OCI-LY3 (cell line): ENCODE measurements around the gene SNED1.

ENCODE experiments used
- H2AFZ ChIP-seq: fragments of 200-600, 300-600 bp; shearing (Covaris generic); 2 replicates; pipeline ENCODE4 v1.6.0; 2014; ENCODE audit warnings: antibody characterized with exemption, low read depth, low read length
- H3K27ac ChIP-seq: fragments of 200-600, 300-600 bp; sonication (generic); 2 replicates; pipeline ENCODE4 v1.5.1; 2014; ENCODE audit warnings: mild to moderate bottlenecking, low read length, moderate library complexity, mixed read lengths
- H3K27me3 ChIP-seq: fragments of 200-600, 300-600 bp; sonication (generic); 2 replicates; pipeline ENCODE4 v1.6.1; 2014; ENCODE audit warnings: low read depth, low read length, mixed read lengths
- H3K36me3 ChIP-seq: fragments of 200-600, 300-600 bp; sonication (generic); replicated peaks from 2 replicates; pipeline ENCODE3; 2014; ENCODE audit warnings: low read depth, low read length, mixed read lengths
- H3K4me1 ChIP-seq: fragments of 300-600, 200-600 bp; sonication (generic); 2 replicates; pipeline ENCODE4 v1.6.1; 2014; ENCODE audit warnings: low read length, mixed read lengths
- H3K4me2 ChIP-seq: fragments of 200-600, 300-600 bp; sonication (generic); 2 replicates; pipeline ENCODE4 v1.6.1; 2014; ENCODE audit warnings: low read length, mixed read lengths
- H3K4me3 ChIP-seq: fragments of 300-600, 200-600 bp; sonication (generic); 2 replicates; pipeline ENCODE4 v1.5.1; 2014; ENCODE audit warnings: antibody characterized with exemption, mild to moderate bottlenecking, low read length, moderate library complexity
- H3K79me2 ChIP-seq: fragments of 300-600, 200-600 bp; shearing (Covaris generic); 2 replicates; pipeline ENCODE4 v1.6.1; 2014; ENCODE audit warnings: mild to moderate bottlenecking, low read length, mixed read lengths
- H3K9ac ChIP-seq: fragments of 300-600, 200-600 bp; shearing (Covaris generic); 2 replicates; pipeline ENCODE4 v1.6.0; 2014; ENCODE audit warnings: mild to moderate bottlenecking, low read length, moderate library complexity
- H3K9me3 ChIP-seq: fragments of 200-600, 300-600 bp; shearing (Covaris generic); 2 replicates; pipeline ENCODE4 v1.6.1; 2014; ENCODE audit warnings: low read length, mixed read lengths; ENCODE audit not compliant: insufficient read depth
- H4K20me1 ChIP-seq: fragments of 200-600, 300-600 bp; sonication (generic); 2 replicates; pipeline ENCODE4 v1.6.1; 2016; ENCODE audit warnings: low read length, mixed read lengths; ENCODE audit not compliant: insufficient read depth
- EZH2phosphoT487 ChIP-seq: fragments of 200-600 bp; shearing (Covaris generic); IDR thresholded peaks from 2 replicates; pipeline ENCODE4 v1.6.1; 2018; ENCODE audit warnings: antibody characterized with exemption, mixed run types, low read depth
- TF ChIP-seq, protein P1 (sequence below): fragments of 200-600, 300-600 bp; sonication (generic); IDR thresholded peaks from 2 replicates; pipeline ENCODE4 v1.5.1; 2014; ENCODE audit warnings: antibody characterized with exemption, low read length, low read depth

Gene SNED1

DNA sequence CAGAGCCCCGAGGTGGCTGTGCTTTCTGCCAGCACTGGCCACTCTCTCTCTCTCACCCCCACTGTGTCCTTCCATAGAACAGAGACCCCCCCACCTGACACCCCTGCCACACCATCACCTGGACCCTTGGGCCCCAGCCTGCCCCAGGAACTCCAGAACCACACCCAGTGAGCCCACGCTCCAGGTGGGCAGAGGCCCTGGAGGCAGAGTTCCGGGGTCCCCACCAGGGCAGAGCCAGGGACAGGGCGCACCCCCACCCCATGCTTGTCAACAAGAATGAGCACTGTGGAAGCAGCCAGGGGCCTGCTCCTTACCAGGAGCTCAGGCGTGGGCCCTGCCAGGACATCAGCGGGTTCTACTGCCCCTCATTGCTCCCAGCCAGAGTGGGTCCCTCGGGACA, 136.3 kb downstream of the SNED1 start:
- Histone ChIP-seq H2AFZ (no peak overlapping the region), H3K79me2 (peaks cover 28% of the 10 kb centered on the region), H3K4me3 (no peak overlapping the region), H3K9ac (no peak overlapping the region), H3K4me2 (no peak overlapping the region), H4K20me1 (no peaks in the 10 kb centered on the region), H3K4me1 (peaks cover 36% of the 10 kb centered on the region), H3K27me3 (no peaks in the 10 kb centered on the region), H3K36me3 (peaks cover 53% of the 10 kb centered on the region), H3K27ac (no peak overlapping the region), H3K9me3 (no peaks in the 10 kb centered on the region)
- TF ChIP-seq, protein P1, sequence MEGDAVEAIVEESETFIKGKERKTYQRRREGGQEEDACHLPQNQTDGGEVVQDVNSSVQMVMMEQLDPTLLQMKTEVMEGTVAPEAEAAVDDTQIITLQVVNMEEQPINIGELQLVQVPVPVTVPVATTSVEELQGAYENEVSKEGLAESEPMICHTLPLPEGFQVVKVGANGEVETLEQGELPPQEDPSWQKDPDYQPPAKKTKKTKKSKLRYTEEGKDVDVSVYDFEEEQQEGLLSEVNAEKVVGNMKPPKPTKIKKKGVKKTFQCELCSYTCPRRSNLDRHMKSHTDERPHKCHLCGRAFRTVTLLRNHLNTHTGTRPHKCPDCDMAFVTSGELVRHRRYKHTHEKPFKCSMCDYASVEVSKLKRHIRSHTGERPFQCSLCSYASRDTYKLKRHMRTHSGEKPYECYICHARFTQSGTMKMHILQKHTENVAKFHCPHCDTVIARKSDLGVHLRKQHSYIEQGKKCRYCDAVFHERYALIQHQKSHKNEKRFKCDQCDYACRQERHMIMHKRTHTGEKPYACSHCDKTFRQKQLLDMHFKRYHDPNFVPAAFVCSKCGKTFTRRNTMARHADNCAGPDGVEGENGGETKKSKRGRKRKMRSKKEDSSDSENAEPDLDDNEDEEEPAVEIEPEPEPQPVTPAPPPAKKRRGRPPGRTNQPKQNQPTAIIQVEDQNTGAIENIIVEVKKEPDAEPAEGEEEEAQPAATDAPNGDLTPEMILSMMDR: no peak
- TF ChIP-seq EZH2phosphoT487: no peak

DNA sequence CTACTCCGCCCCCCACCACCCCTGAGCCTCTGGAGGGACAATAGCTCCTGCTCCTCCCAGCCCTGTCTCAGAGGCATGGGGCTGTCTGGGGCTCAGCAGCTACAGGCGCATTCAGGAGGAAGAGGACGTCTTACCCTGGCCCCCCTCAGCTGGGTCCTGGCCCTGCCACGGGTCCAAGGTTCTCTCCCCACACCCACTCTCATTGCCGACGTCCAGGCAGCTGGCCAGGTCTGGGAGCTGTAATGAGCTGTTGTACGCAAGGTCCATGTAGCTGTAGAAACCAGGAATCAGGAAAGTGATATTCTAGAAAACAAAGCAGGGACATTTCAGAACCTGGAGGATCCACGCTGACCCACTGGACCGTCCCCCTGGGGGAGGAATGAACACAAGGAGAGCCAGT, 137.3 kb downstream of the SNED1 start:
- Histone ChIP-seq H3K4me3 (no peak overlapping the region), H3K36me3 (peaks cover 49% of the 10 kb centered on the region), H4K20me1 (no peaks in the 10 kb centered on the region), H3K9me3 (no peaks in the 10 kb centered on the region), H3K27ac (no peak overlapping the region), H3K9ac (no peak overlapping the region), H3K27me3 (no peaks in the 10 kb centered on the region), H2AFZ (no peak overlapping the region), H3K4me1 (peaks cover 29% of the 10 kb centered on the region), H3K4me2 (no peak overlapping the region), H3K79me2 (peaks cover 28% of the 10 kb centered on the region)
- TF ChIP-seq EZH2phosphoT487: no peak
- TF ChIP-seq, protein P1: no peak

DNA sequence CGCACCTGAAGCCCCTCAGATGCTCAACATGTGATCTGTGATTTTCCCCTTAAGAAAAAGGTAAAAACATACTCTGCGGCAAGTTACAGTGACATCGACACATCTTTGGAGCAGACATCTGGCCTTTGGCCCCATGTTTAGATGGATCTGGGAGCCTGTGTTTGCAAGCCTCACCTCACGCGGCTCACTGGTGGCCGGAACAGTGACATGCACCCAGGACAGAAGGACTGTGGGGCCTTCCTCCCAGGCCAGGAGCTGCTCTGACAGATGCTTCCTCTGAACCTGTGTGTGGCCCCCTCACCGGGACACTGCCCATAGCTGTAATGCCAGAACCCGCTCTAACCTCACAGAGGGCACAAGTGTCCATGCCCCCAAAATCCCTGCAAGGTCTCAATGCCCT, 137.8 kb downstream of the SNED1 start:
- Histone ChIP-seq H3K36me3 (peaks cover 49% of the 10 kb centered on the region), H3K4me1 (peaks cover 29% of the 10 kb centered on the region), H3K27me3 (no peaks in the 10 kb centered on the region), H3K4me3 (no peak overlapping the region), H3K9me3 (no peaks in the 10 kb centered on the region), H3K9ac (no peak overlapping the region), H4K20me1 (no peaks in the 10 kb centered on the region), H3K27ac (no peak overlapping the region), H3K4me2 (no peak overlapping the region), H3K79me2 (peaks cover 32% of the 10 kb centered on the region), H2AFZ (no peak overlapping the region)
- TF ChIP-seq, protein P1: no peak
- TF ChIP-seq EZH2phosphoT487: no peak

DNA sequence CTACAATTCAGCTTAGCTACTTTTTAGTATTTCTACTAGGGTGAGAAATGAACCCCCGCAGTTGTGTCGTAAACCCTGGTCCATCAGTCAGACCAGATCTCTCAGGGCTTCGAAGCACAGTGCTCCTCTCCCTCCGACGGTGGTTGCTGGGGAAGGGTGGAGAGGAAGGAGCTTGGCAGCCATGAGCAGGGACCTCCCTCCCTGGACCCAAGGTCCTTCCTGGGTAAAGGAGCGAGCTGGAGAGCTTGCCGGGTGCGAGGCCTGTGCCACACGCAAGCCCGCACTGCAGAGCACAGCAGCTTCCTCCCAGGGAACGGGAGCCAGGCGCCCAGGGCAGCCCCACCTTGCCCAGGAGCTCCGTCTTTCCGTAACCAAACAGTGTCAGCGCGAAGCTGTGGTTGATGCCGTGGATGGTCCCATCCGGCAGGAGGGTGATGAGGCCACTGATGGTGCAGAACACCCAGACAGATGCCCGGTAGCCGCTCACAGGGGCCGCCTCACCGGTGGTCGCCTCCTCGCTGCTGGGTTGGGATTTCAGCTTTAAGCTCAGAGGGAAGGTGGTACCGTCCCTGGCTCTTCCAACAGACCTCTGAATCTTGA, 138.3 kb downstream of the SNED1 start:
- Histone ChIP-seq H3K4me1 (peaks cover 24% of the 10 kb centered on the region), H3K9me3 (no peaks in the 10 kb centered on the region), H2AFZ (no peak overlapping the region), H3K9ac (no peak overlapping the region), H3K27ac (no peak overlapping the region), H3K79me2 (peaks cover 34% of the 10 kb centered on the region), H3K36me3 (peaks cover 45% of the 10 kb centered on the region), H3K27me3 (no peaks in the 10 kb centered on the region), H4K20me1 (no peaks in the 10 kb centered on the region), H3K4me3 (no peak overlapping the region), H3K4me2 (no peak overlapping the region)
- TF ChIP-seq, protein P1: no peak
- no peak for TF ChIP-seq EZH2phosphoT487
